Kidney epithelial cell (primary cell): ENCODE measurements around the gene EPB41L5. TPM values are rescaled to one million over a fixed set of nuclear protein-coding genes. Genes with fewer than 3 reads are reported as not detected.
"Not testable (repeated sequence)": the region's sequence is repeated elsewhere in the genome, so short reads cannot be mapped to it uniquely, and the experiment has no call there.

ENCODE experiments used
- DNase-seq: peaks from one replicate; pipeline ENCODE4 v3.0.0-alpha.2; 2010; ENCODE audit warnings: low read depth
- H3K27me3 ChIP-seq: 2 replicates; pipeline ENCODE4 v1.6.0; 2011; ENCODE audit warnings: low read length; ENCODE audit not compliant: control insufficient read depth, insufficient read depth
- H3K36me3 ChIP-seq: 2 replicates; pipeline ENCODE4 v1.5.1; 2011; ENCODE audit warnings: low read length; ENCODE audit not compliant: control insufficient read depth, insufficient read depth
- H3K4me3 ChIP-seq: 2 replicates; pipeline ENCODE4 v1.5.1; 2011; ENCODE audit warnings: low read depth, mild to moderate bottlenecking, control low read depth, low read length
- CTCF ChIP-seq: IDR thresholded peaks from 2 replicates; pipeline ENCODE4 v1.5.1; 2011; ENCODE audit warnings: mild to moderate bottlenecking, moderate library complexity, low read length, control low read depth, inconsistent platforms; ENCODE audit not compliant: insufficient read depth, poor library complexity, severe bottlenecking
- total RNA-seq: library from RNA; depleted of rRNA; stranded (reverse); fragments of >200 nt; gene quantifications from 2 replicates; pipeline ENCODE4 v1.2.3, GENCODE V29; 2015

The EPB41L5 gene
- total RNA-seq, result 15.6 and 26.0 TPM in 2 replicates

GRCh38 chr2:120012771-120013596 lies at the start of gene EPB41L5:
TSS of gene EPB41L5 (plus strand) at chr2:120013077. CDS start at chr2:120019085, 6,008 bp downstream.
- Histone ChIP-seq H3K36me3 (no peaks in the 10 kb centered on the region), H3K27me3 (no peaks in the 10 kb centered on the region), H3K4me3 (peak within 1 kb of the TSS; percentile 92)
- peak; percentile 81 for DNase-seq
- no peak for TF ChIP-seq CTCF

- no peak overlapping the region for H3K4me3 ChIP-seq
- DNase-seq, result no peak
- no peaks in the 10 kb centered on the region for H3K36me3 ChIP-seq
- H3K27me3 ChIP-seq, result no peaks in the 10 kb centered on the region
- no peak for TF ChIP-seq CTCF
Observed at GRCh38 chr2:119981896-119982295, 31.0 kb upstream of the EPB41L5 start.

GRCh38 chr2:119982506-119982905 lies 30.4 kb upstream of the EPB41L5 start:
- H3K36me3 ChIP-seq, result no peaks in the 10 kb centered on the region
- H3K27me3 ChIP-seq, result no peaks in the 10 kb centered on the region
- no peak for TF ChIP-seq CTCF
- no peak for DNase-seq
- H3K4me3 ChIP-seq, result no peak overlapping the region

- Histone ChIP-seq H3K36me3 (no peaks in the 10 kb centered on the region), H3K4me3 (no peak overlapping the region), H3K27me3 (no peaks in the 10 kb centered on the region)
- no peak for DNase-seq
- no peak for TF ChIP-seq CTCF
Observed at GRCh38 chr2:119983108-119983507, 29.8 kb upstream of the EPB41L5 start.

GRCh38 chr2:119996148-119996547 lies 16.7 kb upstream of the EPB41L5 start:
- Histone ChIP-seq H3K27me3 (no peaks in the 10 kb centered on the region), H3K36me3 (no peaks in the 10 kb centered on the region), H3K4me3 (no peak overlapping the region)
- DNase-seq, result no peak
- TF ChIP-seq CTCF, result no peak

- not testable (repeated sequence) for H3K27me3 ChIP-seq, H3K4me3 ChIP-seq, DNase-seq, H3K36me3 ChIP-seq
Observed at GRCh38 chr2:119996896-119997891, 15.7 kb upstream of the EPB41L5 start.
